ENCODE measurements around the gene TOMT. TPM values are rescaled to one million over a fixed set of nuclear protein-coding genes. Genes with fewer than 3 reads are reported as not detected.
A peak's percentile ranks its signal among the peaks of the same experiment; 100 is the strongest.

Gene TOMT
- total and polyA plus RNA-seq, 2 of the 4 experiments (the other 2 are of a cell fraction): not detected

GRCh38 chr11:72135891-72136683, 30.4 kb downstream of the TOMT start:
- peak overlapping the region; percentile 70; the same call in 2 of the 3 replicates for H2BK15ac ChIP-seq (ENCODE audit: low read depth, low read length)
- H2BK5ac ChIP-seq (ENCODE audit: low read depth, low read length, poor library complexity, severe bottlenecking): peak overlapping the region; percentile 78
- H4K20me1 ChIP-seq (ENCODE audit: insufficient read depth, low read length): no peaks in the 10 kb centered on the region
- TF ChIP-seq CEBPB (IDR thresholded peaks at IDR 0.05; ENCODE audit: low read depth, low read length): peak; percentile 57
- TF ChIP-seq USF2 (IDR thresholded peaks at IDR 0.05; ENCODE audit: low read depth, low read length): no peak
- peak overlapping the region; percentile 93 for H2BK120ac ChIP-seq (ENCODE audit: low read depth, low read length)
- H3K36me3 ChIP-seq (ENCODE audit: control insufficient read depth, insufficient read depth, low read length): no peaks in the 10 kb centered on the region
- peak overlapping the region; percentile 24 to 78; a peak in 2 of 4 replicates for H4K8ac ChIP-seq (ENCODE audit: low read depth in 2 of 2, low read length in 2 of 2)
- peak overlapping the region; percentile 42; the same call in 1 of the 2 replicates for H3K18ac ChIP-seq (ENCODE audit: low read depth, low read length)
- intact Hi-C loops (cut with micrococcal nuclease) (no loop called here), in situ Hi-C loops (cut with MboI; ENCODE audit: low sequenced_read_pairs) (no loop called here), dilution Hi-C loops (cut with HindIII; ENCODE audit: low sequenced_read_pairs, unreplicated experiment) (no loop called here)
- H3K23ac ChIP-seq (ENCODE audit: low read depth, low read length): peak overlapping the region; percentile 87; the same call in 1 of the 2 replicates
- no peak overlapping the region for H3K4me3 ChIP-seq (ENCODE audit: insufficient read depth, low read depth, low read length)
- H2AK5ac ChIP-seq (ENCODE audit: low read depth, low read length): peak overlapping the region; percentile 93; the same call in 1 of the 2 replicates
- CTCF ChIA-PET: no interaction called here
- no TSS peak for BruUV-seq (replicated peaks)
- H4K91ac ChIP-seq (ENCODE audit: insufficient read depth, low read depth, low read length): peak overlapping the region; percentile 52
- H2BK20ac ChIP-seq (ENCODE audit: low read depth, low read length): peak overlapping the region; percentile 81
- H3K56ac ChIP-seq (ENCODE audit: extremely low read depth, insufficient read depth, low read length): 0 out of 2 replicates have a peak overlapping the region, but pooled peaks have one; percentile 5
- H3K14ac ChIP-seq (replicated peaks; ENCODE audit: low read depth, low read length): peak overlapping the region; percentile 88
- no peaks in the 10 kb centered on the region for H3K79me1 ChIP-seq (ENCODE audit: low read depth in 1 of 2, low read length in 2 of 2)
- peak overlapping the region; percentile 81 for H2AK9ac ChIP-seq (replicated peaks; ENCODE audit: low read depth, low read length, poor library complexity)
- H3K9me1 ChIP-seq (ENCODE audit: insufficient read depth, low read length): peaks cover 10% of the 10 kb centered on the region
- POLR2A ChIA-PET (ENCODE audit: unreplicated experiment): no interaction called here
- H3K4me1 ChIP-seq (ENCODE audit: control insufficient read depth, insufficient read depth, low read length): peaks cover 9% of the 10 kb centered on the region
- peaks cover 5% of the 10 kb centered on the region for H3K27me3 ChIP-seq (ENCODE audit: control insufficient read depth, insufficient read depth, low read length)
- no peak for ATAC-seq (ENCODE audit: low read depth)
- no peaks in the 10 kb centered on the region for H3K9me3 ChIP-seq (ENCODE audit: control insufficient read depth, insufficient read depth, low read length)
- peak overlapping the region; percentile 62 for H3K27ac ChIP-seq (ENCODE audit: insufficient read depth, low read length)
- DNase-seq: peak; percentile 36
- WGBS, 2 experiments (ENCODE audit: extremely low coverage in 2 of 2, insufficient read length in 1 of 2): 60% methylated on average over 5 of the region's 14 CpGs; no CpG with 5 or more reads in 1 of the 2 experiments
- H3K4me2 ChIP-seq (ENCODE audit: low read depth, low read length): no peak overlapping the region
- H2AFZ ChIP-seq (replicated peaks; ENCODE audit: low read length, poor library complexity): peak overlapping the region; percentile 35
- H3K4ac ChIP-seq (ENCODE audit: low read depth, low read length): peak overlapping the region; percentile 92
- no peak overlapping the region for H3K9ac ChIP-seq (ENCODE audit: low read depth, low read length)
- peak overlapping the region; percentile 64; the same call in 1 of the 2 replicates for H4K5ac ChIP-seq (ENCODE audit: low read depth, low read length)

Data from IMR-90 (cell line).